ENCODE data around the gene APOE.
A peak's percentile ranks its signal among the peaks of the same experiment; 100 is the strongest.

Gene APOE

DNA sequence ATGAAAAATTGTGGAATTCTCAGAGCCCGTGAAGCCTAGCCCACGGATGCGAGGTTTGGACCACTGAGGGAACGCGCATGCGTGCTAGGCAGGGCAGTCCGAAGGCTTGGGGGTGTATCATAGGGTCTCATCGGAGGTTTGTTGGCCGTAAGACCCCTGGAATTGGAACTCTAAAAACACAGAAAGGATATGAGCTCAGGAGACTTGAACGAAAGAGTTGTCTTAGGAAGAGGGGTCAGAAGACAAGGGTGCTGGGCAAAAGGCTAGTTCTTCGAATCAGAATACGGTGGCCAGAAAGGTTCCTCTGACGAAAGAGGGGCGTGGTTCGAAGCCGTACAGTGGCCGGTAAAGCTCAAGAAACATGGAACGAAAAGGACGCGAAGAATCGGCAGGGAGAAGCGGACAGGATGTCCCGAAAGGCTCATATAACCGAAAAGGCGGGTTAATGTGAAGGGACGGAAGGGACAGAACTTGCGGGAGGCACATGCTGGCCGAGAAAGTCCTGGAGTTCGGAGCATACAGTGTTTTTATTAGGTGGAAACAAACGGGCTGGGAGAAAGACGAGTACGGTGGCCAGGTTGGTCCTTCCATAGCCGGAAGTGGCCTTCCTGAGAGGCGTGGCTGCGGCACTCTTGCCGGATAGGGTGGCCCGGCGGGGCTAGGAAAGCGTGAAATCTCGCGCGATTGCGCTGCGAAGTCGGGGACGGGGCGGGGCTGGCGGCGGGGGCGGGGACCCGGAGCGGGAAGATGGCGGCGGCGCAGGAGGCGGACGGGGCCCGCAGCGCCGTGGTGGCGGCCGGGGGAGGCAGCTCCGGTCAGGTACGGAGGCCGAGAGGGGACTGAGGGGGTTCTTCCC lies 49.3 kb downstream of the APOE start, which contains the start of gene CLPTM1:
Gene CLPTM1, plus strand, starts transcription at position 732 of the 856 bp plus-strand sequence. Its CDS starts 16 bp downstream, at position 748.
- DNase-seq (ENCODE audit: low read depth) = peak; percentile 95

DNA sequence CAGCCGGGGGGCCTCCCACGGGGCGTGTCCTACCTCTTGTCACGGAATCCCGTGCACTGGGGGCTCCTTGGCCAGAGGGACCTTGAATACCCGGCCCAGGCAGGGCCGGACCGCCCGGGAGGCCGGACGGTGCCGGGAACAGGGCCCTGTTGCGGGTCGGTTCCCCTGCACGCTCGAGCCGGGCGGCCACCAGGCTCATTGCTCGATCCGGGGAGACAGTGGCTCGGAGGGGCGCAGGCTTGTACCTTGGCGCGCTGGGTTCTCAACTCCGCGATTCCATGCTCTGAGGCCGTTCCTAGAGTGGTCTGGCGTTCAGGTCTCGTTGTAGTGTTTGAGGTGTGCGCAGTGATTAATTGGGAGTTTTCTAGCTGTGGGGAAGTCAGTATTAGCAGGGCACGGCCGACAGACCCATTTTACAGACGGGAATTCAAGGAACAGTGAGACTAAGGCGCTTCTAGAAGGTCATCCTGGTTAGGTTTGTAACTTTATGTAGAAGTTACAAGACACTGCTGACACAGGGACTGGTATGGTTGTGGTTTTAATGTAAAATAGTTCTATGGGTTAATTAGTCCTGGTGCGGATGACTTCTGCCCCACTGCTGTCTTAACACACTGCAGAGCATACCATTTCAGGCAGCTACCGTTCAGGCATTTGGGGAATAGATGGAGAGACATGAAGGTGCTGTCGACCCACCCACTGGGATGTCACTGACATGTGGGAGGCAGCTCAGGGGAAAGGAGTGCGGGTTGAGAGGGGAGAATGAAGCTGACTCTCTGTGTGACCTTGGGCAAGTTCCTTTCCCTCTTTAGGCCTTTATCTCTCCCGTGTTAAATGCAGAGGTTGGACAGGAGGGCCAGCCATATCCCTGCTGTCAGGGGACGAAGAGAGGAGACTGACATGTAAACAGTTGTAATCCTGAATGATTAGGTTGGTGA lies 50.2 kb downstream of the APOE start:
- DNase-seq (ENCODE audit: low read depth) = no peak

DNA sequence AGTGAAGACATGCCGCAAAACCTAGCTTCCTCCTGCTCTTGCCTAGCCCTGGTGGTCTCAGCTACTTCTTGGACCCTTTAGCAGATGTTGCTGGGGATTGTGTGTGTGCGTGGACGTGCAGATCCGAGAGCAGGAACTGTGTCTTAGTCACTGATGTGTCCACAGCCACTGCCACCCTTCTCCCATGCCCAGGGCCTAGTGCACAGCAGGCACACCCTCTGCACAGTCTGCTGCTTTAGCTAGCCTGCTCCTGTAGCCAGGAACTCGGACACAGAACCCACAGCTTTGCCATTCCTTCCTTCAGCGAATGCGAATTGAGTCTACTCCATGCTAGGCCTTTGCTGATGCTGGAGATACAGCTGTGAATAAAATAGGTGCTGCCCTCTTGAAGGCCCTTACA lies 51.9 kb downstream of the APOE start:
- DNase-seq (ENCODE audit: low read depth) = no peak

DNA sequence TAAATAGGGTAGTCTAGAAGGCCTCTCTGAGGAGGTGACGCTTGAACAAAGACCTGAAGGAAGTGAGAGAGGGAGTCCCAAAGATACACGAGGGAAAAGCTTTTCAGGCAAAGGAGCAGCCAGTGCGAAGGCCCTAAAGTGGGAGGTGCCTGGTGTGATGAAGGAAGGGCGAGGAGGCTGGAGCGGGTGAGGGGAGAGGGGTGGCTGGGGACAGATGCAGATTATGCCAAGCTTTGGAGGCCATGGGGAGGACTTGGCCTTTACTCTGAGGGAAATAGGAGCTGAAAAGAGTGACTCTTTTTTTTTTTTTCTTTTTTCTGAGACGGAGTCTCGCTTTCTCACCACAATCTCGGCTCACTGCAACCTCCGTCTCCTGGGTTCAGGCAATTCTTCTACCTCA lies 52.5 kb downstream of the APOE start:
- no peak for DNase-seq (ENCODE audit: low read depth)

Measured in activated T-cell treated with anti-CD3 and anti-CD28 coated beads for 24 hours (primary cell).